ENCODE measurements around the gene CRTC1. TPM values are rescaled to one million over a fixed set of nuclear protein-coding genes. Genes with fewer than 3 reads are reported as not detected.
A peak's percentile ranks its signal among the peaks of the same experiment; 100 is the strongest.

CRTC1 gene
- total and polyA plus RNA-seq, 9 of the 15 experiments (the other 6 are each of a cell fraction or from before 2014, with no cell fraction given), result 0.25 to 3.8 (median 1.2) TPM; not detected in 2

DNA sequence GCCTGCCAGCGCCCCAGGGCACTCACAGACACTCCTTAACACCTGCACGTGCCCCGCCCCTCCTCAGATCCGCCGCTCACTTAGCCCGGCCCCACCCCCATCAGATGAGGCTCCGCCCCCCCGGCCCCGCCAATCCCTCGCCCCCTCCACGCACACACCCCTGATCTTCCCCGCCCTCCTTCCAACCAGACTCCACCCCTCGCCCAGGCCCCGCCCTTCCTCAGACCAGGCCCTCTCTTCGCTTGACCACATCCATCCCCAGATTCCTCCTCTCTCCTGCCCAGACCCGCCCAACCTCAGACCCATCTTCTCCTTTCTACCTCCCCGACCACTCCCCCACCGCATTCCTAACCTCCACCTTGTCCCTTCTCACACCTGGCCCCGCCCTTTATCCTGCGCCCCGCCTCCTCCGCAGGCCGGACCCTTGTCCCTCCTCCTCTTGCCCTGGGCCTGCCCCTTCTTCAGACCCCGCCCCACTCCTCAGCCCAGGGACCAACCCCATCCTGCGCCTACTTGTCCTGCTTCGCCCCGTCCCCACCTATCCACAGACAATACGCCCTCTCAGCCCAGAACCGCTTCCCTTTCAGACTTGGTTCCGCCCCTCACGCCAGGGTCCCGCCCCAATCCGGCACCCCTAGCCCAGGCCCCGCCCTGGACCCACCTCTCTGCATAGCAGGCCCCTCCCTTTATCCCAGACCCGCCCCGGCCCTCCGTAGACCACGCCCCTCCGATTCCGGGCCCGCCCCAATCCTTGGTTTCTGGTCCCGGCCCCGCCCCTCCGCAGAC lies 47.1 kb upstream of the CRTC1 start (continued):
- TF ChIP-seq ZNF280A (IDR thresholded peaks at IDR 0.05; ENCODE audit: low read depth, partially characterized antibody) (no peak), PHF21A (IDR thresholded peaks at IDR 0.05; ENCODE audit: borderline replicate concordance, low read depth) (no peak), NCOA2 (IDR thresholded peaks at IDR 0.05; ENCODE audit: partially characterized antibody in 2 of 2) (no peak), ELF4 (CRISPR knock-in tag; IDR thresholded peaks at IDR 0.05) (peak; percentile 96), ZNF121 (CRISPR knock-in tag; conservative IDR thresholded peaks at IDR 0.05) (no peak), PHB2 (IDR thresholded peaks at IDR 0.05; ENCODE audit: low read depth) (peak; percentile 50; the same call in 1 of the 2 replicates), ARHGAP35 (IDR thresholded peaks at IDR 0.05; ENCODE audit: partially characterized antibody) (no peak), ZBED1 (IDR thresholded peaks at IDR 0.05) (no peak), ZFPM2 (CRISPR knock-in tag; IDR thresholded peaks at IDR 0.05) (no peak), ERF (CRISPR knock-in tag; IDR thresholded peaks at IDR 0.05) (no peak), SLC30A9 (CRISPR knock-in tag; IDR thresholded peaks at IDR 0.05) (no peak), SMARCB1 (IDR thresholded peaks at IDR 0.05; ENCODE audit: insufficient read length, low read depth) (no peak), PRDM10 (IDR thresholded peaks at IDR 0.05; ENCODE audit: partially characterized antibody) (peak; percentile 70), RBM22 (IDR thresholded peaks at IDR 0.05; ENCODE audit: low read depth, low read length, poor library complexity, severe bottlenecking) (no peak), ZNF224 (CRISPR knock-in tag; IDR thresholded peaks at IDR 0.05) (no peak), SP1 (CRISPR knock-in tag; IDR thresholded peaks at IDR 0.05) (peak; percentile 97), NCOA1 (IDR thresholded peaks at IDR 0.05; ENCODE audit: low read depth) (peak; percentile 50; the same call in 1 of the 2 replicates)
- TF ChIP-seq, protein P1, sequence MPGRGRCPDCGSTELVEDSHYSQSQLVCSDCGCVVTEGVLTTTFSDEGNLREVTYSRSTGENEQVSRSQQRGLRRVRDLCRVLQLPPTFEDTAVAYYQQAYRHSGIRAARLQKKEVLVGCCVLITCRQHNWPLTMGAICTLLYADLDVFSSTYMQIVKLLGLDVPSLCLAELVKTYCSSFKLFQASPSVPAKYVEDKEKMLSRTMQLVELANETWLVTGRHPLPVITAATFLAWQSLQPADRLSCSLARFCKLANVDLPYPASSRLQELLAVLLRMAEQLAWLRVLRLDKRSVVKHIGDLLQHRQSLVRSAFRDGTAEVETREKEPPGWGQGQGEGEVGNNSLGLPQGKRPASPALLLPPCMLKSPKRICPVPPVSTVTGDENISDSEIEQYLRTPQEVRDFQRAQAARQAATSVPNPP (IDR thresholded peaks at IDR 0.05; ENCODE audit: borderline replicate concordance, insufficient read depth, insufficient read length), result no peak
- TF ChIP-seq, protein P2, sequence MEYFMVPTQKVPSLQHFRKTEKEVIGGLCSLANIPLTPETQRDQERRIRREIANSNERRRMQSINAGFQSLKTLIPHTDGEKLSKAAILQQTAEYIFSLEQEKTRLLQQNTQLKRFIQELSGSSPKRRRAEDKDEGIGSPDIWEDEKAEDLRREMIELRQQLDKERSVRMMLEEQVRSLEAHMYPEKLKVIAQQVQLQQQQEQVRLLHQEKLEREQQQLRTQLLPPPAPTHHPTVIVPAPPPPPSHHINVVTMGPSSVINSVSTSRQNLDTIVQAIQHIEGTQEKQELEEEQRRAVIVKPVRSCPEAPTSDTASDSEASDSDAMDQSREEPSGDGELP (CRISPR knock-in tag; IDR thresholded peaks at IDR 0.05; ENCODE audit: borderline replicate concordance), result peak; percentile 34; the same call in 1 of the 2 replicates
- TF ChIP-seq, protein P3, sequence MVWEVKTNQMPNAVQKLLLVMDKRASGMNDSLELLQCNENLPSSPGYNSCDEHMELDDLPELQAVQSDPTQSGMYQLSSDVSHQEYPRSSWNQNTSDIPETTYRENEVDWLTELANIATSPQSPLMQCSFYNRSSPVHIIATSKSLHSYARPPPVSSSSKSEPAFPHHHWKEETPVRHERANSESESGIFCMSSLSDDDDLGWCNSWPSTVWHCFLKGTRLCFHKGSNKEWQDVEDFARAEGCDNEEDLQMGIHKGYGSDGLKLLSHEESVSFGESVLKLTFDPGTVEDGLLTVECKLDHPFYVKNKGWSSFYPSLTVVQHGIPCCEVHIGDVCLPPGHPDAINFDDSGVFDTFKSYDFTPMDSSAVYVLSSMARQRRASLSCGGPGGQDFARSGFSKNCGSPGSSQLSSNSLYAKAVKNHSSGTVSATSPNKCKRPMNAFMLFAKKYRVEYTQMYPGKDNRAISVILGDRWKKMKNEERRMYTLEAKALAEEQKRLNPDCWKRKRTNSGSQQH (CRISPR knock-in tag; IDR thresholded peaks at IDR 0.05), result peak; percentile 95

All from K562 (cell line).